ENCODE results near the gene PLEKHH3.

The PLEKHH3 gene

DNA sequence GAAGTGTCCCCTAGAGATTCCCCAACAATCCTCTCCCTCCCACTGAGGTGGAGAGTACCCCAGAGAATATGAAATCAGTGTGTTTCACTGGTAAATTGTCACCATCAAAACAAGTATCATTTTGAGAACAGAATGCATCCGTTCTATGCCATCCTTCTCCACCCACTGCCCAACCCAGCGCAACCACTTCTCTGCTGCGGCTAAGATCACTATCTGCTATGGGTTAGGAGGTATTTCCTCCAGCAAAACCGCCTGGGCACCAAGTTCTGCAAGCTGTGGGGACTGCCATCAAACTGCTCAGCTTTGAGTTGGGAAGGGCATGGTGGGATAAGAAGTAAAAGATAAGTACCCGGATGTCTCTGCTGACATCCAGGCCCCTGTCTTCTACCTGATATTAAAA, 29.9 kb upstream of the PLEKHH3 start:
- H3K4me3 ChIP-seq (ENCODE audit: low read depth, low read length) = no peak overlapping the region
- TF ChIP-seq, protein P1, sequence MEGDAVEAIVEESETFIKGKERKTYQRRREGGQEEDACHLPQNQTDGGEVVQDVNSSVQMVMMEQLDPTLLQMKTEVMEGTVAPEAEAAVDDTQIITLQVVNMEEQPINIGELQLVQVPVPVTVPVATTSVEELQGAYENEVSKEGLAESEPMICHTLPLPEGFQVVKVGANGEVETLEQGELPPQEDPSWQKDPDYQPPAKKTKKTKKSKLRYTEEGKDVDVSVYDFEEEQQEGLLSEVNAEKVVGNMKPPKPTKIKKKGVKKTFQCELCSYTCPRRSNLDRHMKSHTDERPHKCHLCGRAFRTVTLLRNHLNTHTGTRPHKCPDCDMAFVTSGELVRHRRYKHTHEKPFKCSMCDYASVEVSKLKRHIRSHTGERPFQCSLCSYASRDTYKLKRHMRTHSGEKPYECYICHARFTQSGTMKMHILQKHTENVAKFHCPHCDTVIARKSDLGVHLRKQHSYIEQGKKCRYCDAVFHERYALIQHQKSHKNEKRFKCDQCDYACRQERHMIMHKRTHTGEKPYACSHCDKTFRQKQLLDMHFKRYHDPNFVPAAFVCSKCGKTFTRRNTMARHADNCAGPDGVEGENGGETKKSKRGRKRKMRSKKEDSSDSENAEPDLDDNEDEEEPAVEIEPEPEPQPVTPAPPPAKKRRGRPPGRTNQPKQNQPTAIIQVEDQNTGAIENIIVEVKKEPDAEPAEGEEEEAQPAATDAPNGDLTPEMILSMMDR (IDR thresholded peaks at IDR 0.05; ENCODE audit: insufficient read depth, low read depth, low read length, missing control alignments) = no peak
- DNase-seq (ENCODE audit: low read depth) = peak; percentile 62

GRCh38 chr17:42704837-42705494, 28.2 kb upstream of the PLEKHH3 start:
- H3K4me3 ChIP-seq (ENCODE audit: low read depth, low read length) = no peak overlapping the region
- TF ChIP-seq, protein P1 (IDR thresholded peaks at IDR 0.05; ENCODE audit: insufficient read depth, low read depth, low read length, missing control alignments) = no peak
- DNase-seq (ENCODE audit: low read depth) = peak; percentile 97

- TF ChIP-seq, protein P1 (IDR thresholded peaks at IDR 0.05; ENCODE audit: insufficient read depth, low read depth, low read length, missing control alignments) = no peak
- no peak for DNase-seq (ENCODE audit: low read depth)
- no peak overlapping the region for H3K4me3 ChIP-seq (ENCODE audit: low read depth, low read length)
Measured at GRCh38 chr17:42704490-42704836, 27.7 kb upstream of the PLEKHH3 start.

GRCh38 chr17:42702446-42702845, 25.7 kb upstream of the PLEKHH3 start:
- TF ChIP-seq, protein P1 (IDR thresholded peaks at IDR 0.05; ENCODE audit: insufficient read depth, low read depth, low read length, missing control alignments) = no peak
- H3K4me3 ChIP-seq (ENCODE audit: low read depth, low read length) = no peak overlapping the region
- DNase-seq (ENCODE audit: low read depth) = peak; percentile 44

GRCh38 chr17:42700586-42701289, 23.9 kb upstream of the PLEKHH3 start:
- H3K4me3 ChIP-seq (ENCODE audit: low read depth, low read length) = no peak overlapping the region
- TF ChIP-seq, protein P1 (IDR thresholded peaks at IDR 0.05; ENCODE audit: insufficient read depth, low read depth, low read length, missing control alignments) = no peak
- DNase-seq (ENCODE audit: low read depth) = no peak

DNA sequence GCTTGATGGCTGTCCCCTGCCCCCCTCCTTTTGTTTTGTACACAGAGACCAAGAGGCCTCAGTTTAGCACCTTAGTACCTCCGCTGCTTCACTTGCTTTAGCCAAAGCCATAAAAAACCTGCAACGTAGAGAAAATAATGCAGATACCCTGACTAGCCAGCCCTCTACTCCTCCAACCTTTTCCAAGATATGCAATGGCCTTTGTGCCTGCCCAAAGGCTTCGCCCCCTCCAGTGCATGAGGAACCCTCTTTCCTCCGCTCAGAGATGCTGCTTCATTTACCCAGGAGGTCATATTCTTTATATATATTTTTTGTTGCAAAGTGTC, 22.6 kb upstream of the PLEKHH3 start:
- TF ChIP-seq, protein P1 (IDR thresholded peaks at IDR 0.05; ENCODE audit: insufficient read depth, low read depth, low read length, missing control alignments) = no peak
- no peak overlapping the region for H3K4me3 ChIP-seq (ENCODE audit: low read depth, low read length)
- DNase-seq (ENCODE audit: low read depth) = no peak
